ENCODE results near the gene USP15.
"Not testable (repeated sequence)": the region's sequence is repeated elsewhere in the genome, so short reads cannot be mapped to it uniquely, and the experiment has no call there.

Gene USP15

GRCh38 chr12:62320054-62320453 is 59.9 kb downstream of the USP15 start:
- no peak for DNase-seq (ENCODE audit: low read depth, low spot score)

- no peak for DNase-seq (ENCODE audit: low read depth, low spot score)
Observed at GRCh38 chr12:62323386-62323785, 63.2 kb downstream of the USP15 start.

DNA sequence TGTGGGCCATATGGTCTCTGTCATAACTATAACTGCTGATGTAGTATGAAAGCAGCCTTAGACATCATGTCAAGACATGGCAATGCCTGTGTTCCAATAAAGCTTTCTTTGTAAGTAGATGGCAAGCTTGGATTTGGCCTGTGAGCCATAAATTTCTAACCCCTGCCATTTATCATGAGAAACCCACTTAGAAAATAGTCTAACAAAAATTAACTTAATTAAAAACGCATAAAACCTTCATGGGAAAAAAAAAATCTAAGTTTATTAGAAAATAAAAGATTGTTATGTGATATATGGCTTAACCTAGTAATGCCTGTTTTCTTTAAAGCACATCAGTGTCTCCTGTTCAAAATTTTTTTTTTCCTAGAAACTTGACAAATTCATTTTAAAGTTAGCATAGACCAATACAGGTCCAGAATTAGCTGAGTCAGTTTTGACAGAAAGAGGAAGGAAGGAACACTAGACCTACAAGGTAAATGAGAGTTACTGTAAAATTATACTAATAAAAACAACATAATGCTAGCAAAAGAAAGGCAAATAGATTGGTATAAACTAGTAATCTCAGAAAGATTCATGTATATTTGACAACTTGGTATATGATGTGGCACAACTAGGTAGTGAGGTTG is 68.2 kb downstream of the USP15 start:
- DNase-seq (ENCODE audit: low read depth, low spot score), result no peak

DNA sequence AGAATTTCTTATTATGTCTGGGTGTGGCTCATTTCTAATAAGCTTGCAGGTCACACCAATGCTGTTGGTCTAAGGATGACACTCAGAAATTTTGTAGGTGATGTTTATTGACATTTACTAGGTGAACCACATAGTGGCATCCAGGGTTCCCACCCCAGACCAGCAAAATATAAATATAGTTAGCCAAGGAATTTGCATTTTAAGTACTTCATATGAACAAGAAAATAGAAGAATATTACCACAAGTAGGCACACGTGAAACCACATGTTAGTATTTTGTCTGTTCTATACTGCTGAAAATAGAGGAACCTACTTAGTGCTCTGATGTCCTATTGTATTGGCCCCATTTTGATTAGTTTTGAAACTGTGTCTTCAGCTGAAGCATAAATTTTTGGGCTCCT is 71.1 kb downstream of the USP15 start:
- DNase-seq (ENCODE audit: low read depth, low spot score), result no peak

DNA sequence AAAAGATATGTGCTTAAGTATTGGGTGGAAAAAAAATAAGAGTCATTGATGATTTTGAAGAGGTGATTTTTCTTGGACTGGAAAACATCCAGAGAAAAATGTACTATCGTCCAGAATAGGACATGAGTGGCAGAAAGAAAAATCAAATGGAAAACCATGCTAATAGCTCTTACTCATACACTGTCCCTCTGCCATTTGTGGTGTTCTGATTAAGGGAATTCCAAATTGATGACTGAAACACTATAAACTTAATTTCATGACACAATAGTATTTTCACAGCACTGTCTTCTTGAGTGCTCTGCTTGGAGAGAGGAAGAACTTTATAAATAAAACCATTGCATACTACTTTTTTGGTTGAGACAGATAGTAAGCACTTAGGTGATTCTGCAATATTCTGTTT is 72.4 kb downstream of the USP15 start:
- DNase-seq (ENCODE audit: low read depth, low spot score), result no peak

DNA sequence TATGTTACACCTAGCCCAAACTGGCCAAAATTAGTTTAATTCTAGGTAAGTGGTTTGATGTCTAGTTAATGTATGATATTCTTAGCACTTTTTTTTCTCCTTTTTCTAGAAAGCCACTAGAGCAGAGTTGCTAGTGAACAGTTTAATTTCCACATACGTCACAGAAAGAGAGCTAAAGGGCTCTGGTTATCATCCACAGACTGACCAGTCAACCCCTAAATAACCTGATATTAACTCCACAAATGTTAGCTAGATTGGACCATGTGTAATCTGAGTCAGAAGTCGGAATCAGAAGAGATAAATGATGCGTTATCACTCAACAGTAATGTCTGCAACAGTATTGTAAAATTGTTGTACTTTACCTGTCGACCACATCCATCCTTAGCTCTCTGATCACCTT is 74.9 kb downstream of the USP15 start:
- DNase-seq (ENCODE audit: low read depth, low spot score), result no peak

- DNase-seq (ENCODE audit: low read depth, low spot score), result no peak
Observed at GRCh38 chr12:62335796-62336195, 75.6 kb downstream of the USP15 start.

GRCh38 chr12:62337643-62338042 is 77.4 kb downstream of the USP15 start:
- not testable (repeated sequence) for DNase-seq (ENCODE audit: low read depth, low spot score)

DNA sequence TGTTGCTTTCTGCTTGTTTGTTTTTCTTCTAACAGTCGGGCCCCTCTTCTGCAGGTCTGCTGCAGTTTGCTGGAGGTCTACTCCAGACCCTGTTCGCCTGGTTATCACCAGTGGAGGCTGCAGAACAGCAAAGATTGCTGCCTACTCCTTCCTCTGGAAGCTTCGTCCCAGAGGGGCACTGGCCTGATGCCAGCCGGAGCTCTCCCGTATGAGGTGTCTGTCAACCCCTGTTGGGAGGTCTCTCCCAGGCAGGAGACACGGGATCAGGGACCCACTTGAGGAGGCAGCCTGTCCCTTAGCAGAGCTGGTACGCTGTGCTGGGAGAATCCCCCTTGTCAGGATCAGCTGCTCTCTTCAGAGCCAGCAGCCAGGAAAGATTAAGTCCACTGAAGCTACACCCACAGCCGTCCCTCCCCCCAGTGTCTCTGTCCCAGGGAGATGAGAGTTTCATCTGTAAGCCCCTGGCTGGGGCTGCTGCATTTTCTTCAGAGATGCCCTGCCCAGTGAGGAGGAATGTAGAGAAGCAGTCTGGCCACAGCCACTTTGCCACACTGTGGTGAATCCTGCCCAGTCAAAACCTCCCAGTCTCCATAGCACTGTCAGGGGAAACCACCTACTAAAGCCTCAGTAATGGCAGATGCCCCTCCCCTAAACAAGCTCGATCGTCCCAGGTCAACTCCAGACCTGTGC is 82.6 kb downstream of the USP15 start:
- not testable (repeated sequence) for DNase-seq (ENCODE audit: low read depth, low spot score)

GRCh38 chr12:62343304-62344120 is 83.3 kb downstream of the USP15 start:
- DNase-seq (ENCODE audit: low read depth, low spot score), result not testable (repeated sequence)

DNA sequence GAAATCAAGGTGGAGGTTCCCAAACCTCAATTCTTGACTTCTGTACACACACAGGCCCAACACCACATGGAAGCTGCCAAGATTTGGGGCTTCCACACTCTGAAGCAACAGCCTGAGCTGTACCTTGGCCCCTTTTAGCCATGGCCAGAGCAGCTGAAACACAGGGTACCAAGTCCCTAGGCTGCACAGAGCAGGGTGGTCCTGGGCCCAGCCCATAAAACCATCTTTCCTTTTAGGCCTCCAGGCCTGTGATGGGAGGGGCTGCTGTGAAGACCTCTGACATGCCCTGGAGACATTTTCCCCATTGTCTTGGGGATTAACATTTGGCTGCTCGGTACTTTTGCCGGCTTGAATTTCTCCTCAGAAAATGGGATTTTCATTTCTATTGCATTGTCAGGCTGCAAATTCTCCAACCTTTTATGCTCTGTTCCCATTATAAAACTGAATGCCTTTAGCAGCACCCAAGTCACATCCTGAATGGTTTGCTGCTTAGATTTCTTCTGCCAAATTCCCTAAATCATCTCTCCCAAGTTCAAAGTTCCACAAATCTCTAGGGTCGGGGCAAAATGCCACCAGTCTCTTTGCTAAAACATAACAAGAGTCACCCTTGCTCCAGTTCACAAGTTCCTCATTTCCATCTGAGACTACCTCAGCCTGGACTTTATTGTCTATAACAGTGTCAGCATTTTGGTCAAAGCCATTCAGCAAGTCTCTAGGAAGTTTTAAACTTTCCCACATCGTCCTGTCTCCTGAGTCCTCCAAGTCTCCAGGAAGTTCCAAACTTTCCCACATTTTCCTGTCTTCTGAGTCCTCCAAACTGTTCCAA is 84.7 kb downstream of the USP15 start:
- DNase-seq (ENCODE audit: low read depth, low spot score), result not testable (repeated sequence)

GRCh38 chr12:62345667-62346066 is 85.5 kb downstream of the USP15 start:
- no peak for DNase-seq (ENCODE audit: low read depth, low spot score)

DNA sequence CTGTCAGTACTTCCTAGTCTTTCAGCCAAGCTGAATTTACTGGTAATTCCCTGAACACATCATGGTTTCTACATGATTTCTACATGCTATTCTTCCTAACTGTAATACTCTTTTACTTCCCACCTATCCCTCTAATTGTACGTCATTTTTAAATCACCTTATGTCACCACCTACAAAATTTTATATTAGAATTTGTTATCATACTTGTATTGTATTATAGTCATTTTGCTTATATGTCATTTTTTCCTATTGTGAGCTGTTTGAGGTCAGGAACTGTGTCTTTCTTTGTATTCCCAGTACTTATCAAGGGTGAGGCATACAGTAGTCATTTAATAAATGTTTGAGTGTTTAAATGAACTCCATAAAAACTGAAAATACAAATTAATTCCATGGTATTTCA is 86.6 kb downstream of the USP15 start:
- DNase-seq (ENCODE audit: low read depth, low spot score), result no peak

DNA sequence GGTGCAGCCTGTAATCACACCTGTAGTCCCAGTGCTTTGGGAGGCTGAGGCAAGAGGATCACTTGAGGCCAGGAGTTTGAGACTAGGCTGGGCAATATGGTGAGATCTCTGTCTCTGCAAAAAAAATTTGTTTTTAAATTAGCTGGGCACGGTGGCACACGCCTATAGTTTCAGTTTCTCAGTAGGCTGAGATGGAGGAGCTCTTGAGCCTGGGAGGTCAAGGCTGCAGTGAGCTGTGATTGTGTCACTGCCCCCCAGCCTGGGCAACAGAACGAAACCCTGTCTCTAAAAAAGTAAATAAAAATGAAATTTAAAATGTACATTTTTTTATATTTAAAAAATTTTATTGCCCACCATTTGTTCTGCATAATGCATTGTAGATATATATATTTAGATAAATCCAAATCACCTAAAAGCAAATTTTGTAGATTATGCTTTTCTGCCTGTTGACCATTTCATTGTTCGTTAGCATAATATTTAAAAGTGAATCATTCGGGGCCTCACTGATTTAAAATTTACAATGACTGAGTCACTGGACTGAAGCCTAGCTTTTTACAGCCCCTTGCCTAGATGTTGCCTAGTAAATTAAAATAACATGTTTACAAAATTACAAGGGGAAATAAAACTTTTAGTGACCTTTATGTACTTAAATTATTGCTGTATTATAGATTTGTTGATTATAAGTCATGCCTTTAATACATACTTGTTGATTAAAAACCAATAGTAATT is 87.9 kb downstream of the USP15 start:
- no peak for DNase-seq (ENCODE audit: low read depth, low spot score)

GRCh38 chr12:62350554-62350953 is 90.3 kb downstream of the USP15 start:
- no peak for DNase-seq (ENCODE audit: low read depth, low spot score)

GRCh38 chr12:62351326-62351725 is 91.1 kb downstream of the USP15 start:
- no peak for DNase-seq (ENCODE audit: low read depth, low spot score)

- DNase-seq (ENCODE audit: low read depth, low spot score), result no peak
Observed at GRCh38 chr12:62361048-62361447, 100.8 kb downstream of the USP15 start.

GRCh38 chr12:62363506-62363905 is 103.3 kb downstream of the USP15 start:
- DNase-seq (ENCODE audit: low read depth, low spot score), result no peak

- DNase-seq (ENCODE audit: low read depth, low spot score), result not testable (repeated sequence)
Observed at GRCh38 chr12:62364697-62365096, 104.5 kb downstream of the USP15 start.

- not testable (repeated sequence) for DNase-seq (ENCODE audit: low read depth, low spot score)
Observed at GRCh38 chr12:62365846-62366245, 105.6 kb downstream of the USP15 start.
